Hematopoietic multipotent progenitor cell treated with erythropoietin and hydrocortisone succinate and interleukin-3 and kit ligand, for 4 days (in vitro differentiated cells): ENCODE results near the gene ADAM30.

Experiments
- DNase-seq: peaks from one replicate; pipeline ENCODE4 v3.0.0-alpha.2; 2015

Gene ADAM30

GRCh38 chr1:119906927-119907652 is 10.8 kb upstream of the ADAM30 start:
- DNase-seq: no peak

GRCh38 chr1:119903443-119903835 is 7.1 kb upstream of the ADAM30 start:
- no peak for DNase-seq

GRCh38 chr1:119902775-119903442 is 6.6 kb upstream of the ADAM30 start:
- DNase-seq: no peak

GRCh38 chr1:119898981-119899720 is 2.8 kb upstream of the ADAM30 start:
- DNase-seq: no peak

- no peak for DNase-seq
Measured at GRCh38 chr1:119898530-119898929, 2.2 kb upstream of the ADAM30 start.

- DNase-seq: no peak
Measured at GRCh38 chr1:119895102-119895501, 1.2 kb downstream of the ADAM30 start.

- DNase-seq: no peak
Measured at GRCh38 chr1:119893827-119894700, 2.3 kb downstream of the ADAM30 start.

DNA sequence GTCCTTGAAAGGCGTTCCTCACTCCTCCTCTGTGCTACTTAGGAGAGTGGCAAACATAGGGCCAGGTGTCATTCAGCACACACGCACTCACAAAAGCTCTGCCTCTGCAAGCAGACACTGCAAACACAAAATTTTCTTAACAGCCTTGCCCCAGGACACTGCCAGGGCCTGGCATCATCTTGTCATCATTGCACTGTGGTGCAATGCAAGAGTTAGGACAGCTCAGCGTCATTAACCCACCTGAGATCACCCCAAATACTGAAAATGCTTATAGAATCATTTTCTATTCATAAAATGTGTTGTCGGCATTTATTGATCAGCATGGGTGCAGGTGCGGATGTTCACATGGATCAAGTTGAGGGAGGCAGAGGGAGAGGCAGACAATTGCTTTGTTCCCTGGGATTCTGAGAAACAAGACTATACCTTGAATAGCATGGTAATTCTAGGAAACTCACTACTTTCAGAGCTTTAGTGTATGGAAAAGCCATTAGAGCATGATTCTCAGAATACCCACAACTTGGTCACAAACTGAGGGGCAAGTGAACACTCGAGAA is 3.0 kb downstream of the ADAM30 start:
- peak; percentile 50 for DNase-seq

GRCh38 chr1:119891386-119891785 is 4.9 kb downstream of the ADAM30 start:
- DNase-seq: peak; percentile 72

GRCh38 chr1:119888476-119888875 is 7.8 kb downstream of the ADAM30 start:
- DNase-seq: no peak

DNA sequence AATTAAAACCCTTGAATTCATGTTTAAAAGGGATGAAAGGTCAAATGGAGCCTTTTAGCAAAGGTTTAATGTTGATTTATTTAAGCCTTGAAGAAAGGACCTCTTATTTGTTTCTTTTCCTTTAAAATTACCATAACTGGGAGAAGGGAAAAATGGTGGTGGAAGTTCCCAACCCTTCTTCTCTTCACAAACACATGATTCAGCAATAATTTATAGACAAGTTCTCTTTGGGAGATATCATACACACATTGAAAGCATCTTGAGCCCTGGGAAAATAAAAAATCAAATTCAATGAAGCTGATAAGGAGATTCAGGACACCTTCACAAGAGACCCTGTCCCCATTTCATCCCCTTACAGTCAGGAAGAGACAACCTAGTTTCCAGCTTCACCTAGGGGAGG is 8.9 kb downstream of the ADAM30 start:
- DNase-seq: no peak

- DNase-seq: peak; percentile 72
Measured at GRCh38 chr1:119885903-119886783, 10.2 kb downstream of the ADAM30 start.

DNA sequence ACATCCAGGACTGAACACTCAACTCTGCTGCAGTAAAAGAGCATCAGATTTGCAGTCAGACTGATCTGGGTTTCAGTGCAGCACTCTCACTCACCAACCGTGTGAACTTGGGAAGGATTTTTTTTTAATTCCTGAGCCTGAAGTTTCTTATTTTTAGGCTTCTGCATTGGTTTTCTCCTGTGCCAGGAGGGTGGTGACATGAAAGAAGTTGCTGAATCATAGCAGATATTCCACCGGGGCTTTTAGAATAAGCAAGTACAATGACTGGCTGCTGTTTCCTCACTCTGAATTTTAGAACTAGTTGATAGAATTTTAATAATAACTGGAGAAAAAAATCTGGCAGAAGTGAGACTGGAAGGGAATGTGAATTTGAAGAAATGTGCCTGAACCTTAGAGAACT is 11.6 kb downstream of the ADAM30 start:
- DNase-seq: peak; percentile 47

GRCh38 chr1:119883826-119884225 is 12.5 kb downstream of the ADAM30 start:
- no peak for DNase-seq

GRCh38 chr1:119882132-119883049 is 13.9 kb downstream of the ADAM30 start:
- peak; percentile 32 for DNase-seq

- peak; percentile 27 for DNase-seq
Measured at GRCh38 chr1:119879510-119880434, 16.5 kb downstream of the ADAM30 start.

DNA sequence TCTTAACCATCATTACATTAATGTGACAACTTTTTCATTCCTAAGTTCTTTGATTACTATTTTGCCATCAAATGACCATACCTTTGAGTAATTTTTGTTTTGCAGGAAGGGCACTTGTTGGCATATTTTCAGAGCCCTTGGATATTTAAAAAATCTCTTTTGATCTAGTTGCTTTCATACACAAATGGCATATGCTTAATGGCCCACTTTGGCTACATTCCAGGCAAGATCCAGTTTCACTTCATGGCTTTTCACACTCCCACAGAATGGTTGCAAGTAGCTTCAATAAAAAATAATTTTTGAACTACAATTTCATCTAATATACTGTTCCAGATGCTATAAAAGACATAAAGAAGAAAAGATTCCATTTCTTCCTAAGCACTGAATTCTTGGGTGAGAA is 18.1 kb downstream of the ADAM30 start:
- DNase-seq: no peak

DNA sequence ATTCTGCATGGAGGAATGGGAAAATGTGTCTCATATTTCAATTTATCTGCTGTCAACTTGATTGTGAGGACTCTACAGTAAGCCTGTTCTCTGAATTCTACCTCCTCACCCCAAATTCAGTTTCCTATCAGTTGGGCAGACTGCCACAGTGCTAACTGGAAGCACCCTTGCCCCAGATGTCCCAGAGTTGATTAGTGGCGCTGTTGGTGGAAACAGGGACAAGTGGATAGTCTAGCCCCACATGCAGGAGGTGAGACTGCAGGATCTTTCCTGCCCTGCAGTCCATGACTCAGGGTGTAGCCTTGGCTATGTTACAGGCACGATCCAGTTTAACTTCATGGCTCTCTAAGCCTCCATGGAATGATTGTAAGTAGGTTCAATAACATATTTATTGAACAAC is 22.1 kb downstream of the ADAM30 start:
- peak; percentile 91 for DNase-seq
